ENCODE results near the gene JUND. TPM values are rescaled to one million over a fixed set of nuclear protein-coding genes. Genes with fewer than 3 reads are reported as not detected.

JUND gene
- total and polyA plus RNA-seq, 8 donors: 86.8 to 181 (median 123) TPM

DNA sequence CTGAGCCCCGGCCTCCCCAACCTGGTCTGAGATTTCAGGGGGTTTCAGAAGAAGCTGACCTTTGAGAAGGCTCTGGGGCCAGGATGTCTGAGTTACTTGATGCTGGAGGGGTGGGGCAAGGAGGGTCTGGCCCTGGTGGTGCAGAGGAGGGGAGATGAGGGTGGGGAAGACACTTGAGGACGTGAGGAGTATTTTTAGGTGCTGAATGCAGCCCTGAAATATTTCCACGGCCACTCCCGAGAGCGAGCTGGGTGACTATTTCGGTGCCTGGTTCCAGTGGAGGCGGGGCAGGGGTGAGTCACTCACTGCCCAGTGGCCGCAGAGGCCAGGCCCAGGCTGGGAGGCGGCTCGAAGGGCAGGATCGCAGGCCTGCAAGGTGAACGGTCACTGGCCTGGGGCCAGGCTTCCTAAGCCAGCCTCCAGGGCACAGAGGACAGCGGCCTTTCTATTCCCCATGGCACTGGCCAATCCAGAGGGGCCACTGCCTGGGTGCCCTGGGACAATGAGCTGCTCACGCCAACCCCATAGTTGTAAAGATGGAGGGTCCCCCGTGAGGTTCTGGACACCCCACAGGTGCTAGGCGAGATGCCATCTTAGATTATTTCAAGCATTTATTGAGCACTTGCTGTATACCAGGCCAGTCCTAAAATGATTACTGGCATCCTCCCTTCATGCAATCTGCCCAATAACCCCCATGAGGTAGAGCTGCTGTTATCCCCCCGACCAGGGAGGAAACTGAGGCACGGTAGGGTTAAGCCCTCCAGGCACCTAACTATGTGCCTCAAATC lies 19.7 kb upstream of the JUND start:
- intact Hi-C loops (cut with DNase I): no loop called here
- H3K4me3 ChIP-seq: no peak overlapping the region
- peak overlapping the region in 1 of 4 donors; percentile 31 for H3K27ac ChIP-seq
- H3K4me1 ChIP-seq: no peaks in the 10 kb centered on the region
- DNase-seq: peak in 3 of 6 donors; percentile 43 to 87 (median 72)
- peak; percentile 45 to 73 (median 53) for ATAC-seq
- TF ChIP-seq, protein P1, sequence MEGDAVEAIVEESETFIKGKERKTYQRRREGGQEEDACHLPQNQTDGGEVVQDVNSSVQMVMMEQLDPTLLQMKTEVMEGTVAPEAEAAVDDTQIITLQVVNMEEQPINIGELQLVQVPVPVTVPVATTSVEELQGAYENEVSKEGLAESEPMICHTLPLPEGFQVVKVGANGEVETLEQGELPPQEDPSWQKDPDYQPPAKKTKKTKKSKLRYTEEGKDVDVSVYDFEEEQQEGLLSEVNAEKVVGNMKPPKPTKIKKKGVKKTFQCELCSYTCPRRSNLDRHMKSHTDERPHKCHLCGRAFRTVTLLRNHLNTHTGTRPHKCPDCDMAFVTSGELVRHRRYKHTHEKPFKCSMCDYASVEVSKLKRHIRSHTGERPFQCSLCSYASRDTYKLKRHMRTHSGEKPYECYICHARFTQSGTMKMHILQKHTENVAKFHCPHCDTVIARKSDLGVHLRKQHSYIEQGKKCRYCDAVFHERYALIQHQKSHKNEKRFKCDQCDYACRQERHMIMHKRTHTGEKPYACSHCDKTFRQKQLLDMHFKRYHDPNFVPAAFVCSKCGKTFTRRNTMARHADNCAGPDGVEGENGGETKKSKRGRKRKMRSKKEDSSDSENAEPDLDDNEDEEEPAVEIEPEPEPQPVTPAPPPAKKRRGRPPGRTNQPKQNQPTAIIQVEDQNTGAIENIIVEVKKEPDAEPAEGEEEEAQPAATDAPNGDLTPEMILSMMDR (IDR thresholded peaks at IDR 0.05): no peak
- 50 to 53% methylated on average over 18 of the region's 18 CpGs for WGBS, 2 donors
- FAIRE-seq: no peak
- no peaks in the 10 kb centered on the region for H3K9me3 ChIP-seq
- no peaks in the 10 kb centered on the region for H3K36me3 ChIP-seq
- no peaks in the 10 kb centered on the region for H3K27me3 ChIP-seq

GRCh38 chr19:18299654-18300053 lies 18.2 kb upstream of the JUND start:
- 93 to 96% methylated on average over 9 of the region's 9 CpGs for WGBS, 2 donors
- Histone ChIP-seq H3K9me3 (no peaks in the 10 kb centered on the region), H3K27ac (no peak overlapping the region), H3K27me3 (no peaks in the 10 kb centered on the region), H3K4me3 (no peak overlapping the region), H3K4me1 (no peaks in the 10 kb centered on the region), H3K36me3 (no peaks in the 10 kb centered on the region)
- no peak for DNase-seq
- no peak for FAIRE-seq
- no peak for ATAC-seq
- intact Hi-C loops (cut with DNase I): no loop called here
- TF ChIP-seq, protein P1 (IDR thresholded peaks at IDR 0.05): no peak

GRCh38 chr19:18298601-18299000 lies 17.2 kb upstream of the JUND start:
- ATAC-seq (no peak), DNase-seq (no peak), FAIRE-seq (no peak)
- H3K27me3 ChIP-seq: no peaks in the 10 kb centered on the region
- intact Hi-C loops (cut with DNase I): no loop called here
- H3K4me3 ChIP-seq: no peak overlapping the region
- no peak overlapping the region for H3K27ac ChIP-seq
- WGBS, 2 donors: 74 to 85% methylated on average over 6 of the region's 6 CpGs
- no peaks in the 10 kb centered on the region for H3K36me3 ChIP-seq
- no peaks in the 10 kb centered on the region for H3K9me3 ChIP-seq
- no peaks in the 10 kb centered on the region for H3K4me1 ChIP-seq
- TF ChIP-seq, protein P1 (IDR thresholded peaks at IDR 0.05): no peak

GRCh38 chr19:18297308-18297707 lies 15.9 kb upstream of the JUND start:
- ATAC-seq: no peak
- TF ChIP-seq, protein P1 (IDR thresholded peaks at IDR 0.05): no peak
- 59 to 61% methylated on average over 4 of the region's 4 CpGs for WGBS, 2 donors

GRCh38 chr19:18295034-18295451 lies 13.6 kb upstream of the JUND start:
- no peak overlapping the region for H3K27ac ChIP-seq
- no peak overlapping the region for H3K4me3 ChIP-seq
- intact Hi-C loops (cut with DNase I): no loop called here
- no peak for DNase-seq
- no peaks in the 10 kb centered on the region for H3K9me3 ChIP-seq
- WGBS, 2 donors: 93 to 96% methylated on average over 4 of the region's 4 CpGs
- no peak for FAIRE-seq
- no peaks in the 10 kb centered on the region for H3K36me3 ChIP-seq
- TF ChIP-seq, protein P1 (IDR thresholded peaks at IDR 0.05): no peak
- H3K4me1 ChIP-seq: peaks cover 0 to 4% (median 0%) of the 10 kb centered on the region in 3 donors
- H3K27me3 ChIP-seq: no peaks in the 10 kb centered on the region
- ATAC-seq: no peak

More at GRCh38 chr19:18297308-18297707, 15.9 kb upstream of the JUND start:
- DNase-seq: no peak
- Histone ChIP-seq H3K36me3 (no peaks in the 10 kb centered on the region), H3K9me3 (no peaks in the 10 kb centered on the region), H3K4me3 (no peak overlapping the region), H3K27me3 (no peaks in the 10 kb centered on the region), H3K4me1 (peaks cover 0 to 4% (median 0%) of the 10 kb centered on the region in 3 donors), H3K27ac (no peak overlapping the region)
- FAIRE-seq: no peak
- intact Hi-C loops (cut with DNase I): no loop called here
